ENCODE measurements around the gene LRP2.

LRP2 gene

GRCh38 chr2:169091761-169092519 lies 270.4 kb downstream of the LRP2 start:
- DNase-seq (ENCODE audit: low read depth in 2 of 3, low spot score in 1 of 3), result no peak

- no peak for DNase-seq (ENCODE audit: low read depth in 2 of 3, low spot score in 1 of 3)
Measured at GRCh38 chr2:169091256-169091655, 271.1 kb downstream of the LRP2 start.

GRCh38 chr2:169090133-169090820 lies 272.1 kb downstream of the LRP2 start:
- DNase-seq (ENCODE audit: low read depth in 2 of 3, low spot score in 1 of 3), result no peak

- DNase-seq (ENCODE audit: low read depth in 2 of 3, low spot score in 1 of 3), result no peak
Measured at GRCh38 chr2:169089182-169089581, 273.2 kb downstream of the LRP2 start.

- DNase-seq (ENCODE audit: low read depth in 2 of 3, low spot score in 1 of 3), result no peak
Measured at GRCh38 chr2:169087757-169088379, 274.5 kb downstream of the LRP2 start.

GRCh38 chr2:169086893-169087467 lies 275.4 kb downstream of the LRP2 start:
- DNase-seq (ENCODE audit: low read depth in 2 of 3, low spot score in 1 of 3), result no peak

GRCh38 chr2:169082995-169083394 lies 279.3 kb downstream of the LRP2 start:
- no peak for DNase-seq (ENCODE audit: low read depth in 2 of 3, low spot score in 1 of 3)

GRCh38 chr2:169081551-169081950 lies 280.8 kb downstream of the LRP2 start:
- DNase-seq (ENCODE audit: low read depth in 2 of 3, low spot score in 1 of 3), result no peak

- no peak for DNase-seq (ENCODE audit: low read depth in 2 of 3, low spot score in 1 of 3)
Measured at GRCh38 chr2:169080250-169081069, 281.9 kb downstream of the LRP2 start.

GRCh38 chr2:169077674-169078240 lies 284.6 kb downstream of the LRP2 start:
- no peak for DNase-seq (ENCODE audit: low read depth in 2 of 3, low spot score in 1 of 3)
